ENCODE results near the gene DCLRE1A.
"Not testable (repeated sequence)": the region's sequence is repeated elsewhere in the genome, so short reads cannot be mapped to it uniquely, and the experiment has no call there.

Gene DCLRE1A

GRCh38 chr10:113856563-113856962 is 2.7 kb upstream of the DCLRE1A start:
- Histone ChIP-seq H3K4me3 (ENCODE audit: low read length) (peak overlapping the region; percentile 98), H3K9ac (ENCODE audit: low read length) (no peak overlapping the region), H3K27me3 (ENCODE audit: control insufficient read depth, insufficient read depth, low read length) (no peaks in the 10 kb centered on the region)

GRCh38 chr10:113854761-113855588 is 1.1 kb upstream of the DCLRE1A start:
- Histone ChIP-seq H3K9ac (ENCODE audit: low read length) (peak overlapping the region; percentile 89), H3K36me3 (ENCODE audit: control insufficient read depth, low read depth, low read length) (peaks cover 18% of the 10 kb centered on the region), H3K27ac (ENCODE audit: low read length) (peak overlapping the region; percentile 89), H3K4me3 (ENCODE audit: low read length) (peak overlapping the region; percentile 98), H3K4me1 (ENCODE audit: control insufficient read depth, low read depth, low read length) (peaks cover 15% of the 10 kb centered on the region), H3K9me3 (ENCODE audit: control insufficient read depth, low read depth, low read length) (no peaks in the 10 kb centered on the region), H3K27me3 (ENCODE audit: control insufficient read depth, insufficient read depth, low read length) (no peaks in the 10 kb centered on the region)

More at GRCh38 chr10:113856563-113856962, 2.7 kb upstream of the DCLRE1A start:
- H3K36me3 ChIP-seq (ENCODE audit: control insufficient read depth, low read depth, low read length) = peaks cover 32% of the 10 kb centered on the region
- H3K9me3 ChIP-seq (ENCODE audit: control insufficient read depth, low read depth, low read length) = no peaks in the 10 kb centered on the region
- peaks cover 15% of the 10 kb centered on the region for H3K4me1 ChIP-seq (ENCODE audit: control insufficient read depth, low read depth, low read length)
- H3K27ac ChIP-seq (ENCODE audit: low read length) = no peak overlapping the region

GRCh38 chr10:113853578-113854012 is 287 bp downstream of the DCLRE1A start:
- Histone ChIP-seq H3K27me3 (ENCODE audit: control insufficient read depth, insufficient read depth, low read length) (no peaks in the 10 kb centered on the region), H3K27ac (ENCODE audit: low read length) (peak overlapping the region; percentile 2), H3K4me1 (ENCODE audit: control insufficient read depth, low read depth, low read length) (peaks cover 15% of the 10 kb centered on the region), H3K36me3 (ENCODE audit: control insufficient read depth, low read depth, low read length) (peaks cover 6% of the 10 kb centered on the region), H3K4me3 (ENCODE audit: low read length) (peak overlapping the region; percentile 98), H3K9me3 (ENCODE audit: control insufficient read depth, low read depth, low read length) (no peaks in the 10 kb centered on the region), H3K9ac (ENCODE audit: low read length) (peak overlapping the region; percentile 89)

- no peak overlapping the region for H3K27ac ChIP-seq (ENCODE audit: low read length)
- H3K4me3 ChIP-seq (ENCODE audit: low read length) = no peak overlapping the region
- H3K4me1 ChIP-seq (ENCODE audit: control insufficient read depth, low read depth, low read length) = peaks cover 12% of the 10 kb centered on the region
- H3K9me3 ChIP-seq (ENCODE audit: control insufficient read depth, low read depth, low read length) = no peaks in the 10 kb centered on the region
- no peak overlapping the region for H3K9ac ChIP-seq (ENCODE audit: low read length)
- peaks cover 12% of the 10 kb centered on the region for H3K36me3 ChIP-seq (ENCODE audit: control insufficient read depth, low read depth, low read length)
- H3K27me3 ChIP-seq (ENCODE audit: control insufficient read depth, insufficient read depth, low read length) = no peaks in the 10 kb centered on the region
These were observed 3.9 kb downstream of the DCLRE1A start for GRCh38 chr10:113849946-113850345.

GRCh38 chr10:113849140-113849803 is 4.6 kb downstream of the DCLRE1A start:
- no peak overlapping the region for H3K4me3 ChIP-seq (ENCODE audit: low read length)
- no peaks in the 10 kb centered on the region for H3K9me3 ChIP-seq (ENCODE audit: control insufficient read depth, low read depth, low read length)
- no peak overlapping the region for H3K9ac ChIP-seq (ENCODE audit: low read length)
- peaks cover 12% of the 10 kb centered on the region for H3K36me3 ChIP-seq (ENCODE audit: control insufficient read depth, low read depth, low read length)
- H3K27ac ChIP-seq (ENCODE audit: low read length) = no peak overlapping the region
- H3K27me3 ChIP-seq (ENCODE audit: control insufficient read depth, insufficient read depth, low read length) = no peaks in the 10 kb centered on the region
- peaks cover 12% of the 10 kb centered on the region for H3K4me1 ChIP-seq (ENCODE audit: control insufficient read depth, low read depth, low read length)

- Histone ChIP-seq H3K9me3 (ENCODE audit: control insufficient read depth, low read depth, low read length) (no peaks in the 10 kb centered on the region), H3K4me3 (ENCODE audit: low read length) (no peak overlapping the region), H3K27me3 (ENCODE audit: control insufficient read depth, insufficient read depth, low read length) (no peaks in the 10 kb centered on the region), H3K27ac (ENCODE audit: low read length) (no peak overlapping the region), H3K4me1 (ENCODE audit: control insufficient read depth, low read depth, low read length) (no peaks in the 10 kb centered on the region), H3K36me3 (ENCODE audit: control insufficient read depth, low read depth, low read length) (peaks cover 24% of the 10 kb centered on the region), H3K9ac (ENCODE audit: low read length) (no peak overlapping the region)
These were observed 7.8 kb downstream of the DCLRE1A start for GRCh38 chr10:113846036-113846435.

GRCh38 chr10:113843972-113844485 is 9.9 kb downstream of the DCLRE1A start:
- Histone ChIP-seq H3K9me3 (ENCODE audit: control insufficient read depth, low read depth, low read length) (no peaks in the 10 kb centered on the region), H3K4me1 (ENCODE audit: control insufficient read depth, low read depth, low read length) (no peaks in the 10 kb centered on the region), H3K27me3 (ENCODE audit: control insufficient read depth, insufficient read depth, low read length) (no peaks in the 10 kb centered on the region), H3K27ac (ENCODE audit: low read length) (no peak overlapping the region), H3K9ac (ENCODE audit: low read length) (no peak overlapping the region), H3K4me3 (ENCODE audit: low read length) (no peak overlapping the region), H3K36me3 (ENCODE audit: control insufficient read depth, low read depth, low read length) (peaks cover 28% of the 10 kb centered on the region)

- Histone ChIP-seq H3K27me3 (ENCODE audit: control insufficient read depth, insufficient read depth, low read length) (no peaks in the 10 kb centered on the region), H3K4me3 (ENCODE audit: low read length) (no peak overlapping the region), H3K9ac (ENCODE audit: low read length) (no peak overlapping the region), H3K27ac (ENCODE audit: low read length) (no peak overlapping the region), H3K4me1 (ENCODE audit: control insufficient read depth, low read depth, low read length) (no peaks in the 10 kb centered on the region), H3K36me3 (ENCODE audit: control insufficient read depth, low read depth, low read length) (peaks cover 31% of the 10 kb centered on the region), H3K9me3 (ENCODE audit: control insufficient read depth, low read depth, low read length) (no peaks in the 10 kb centered on the region)
These were observed 11.7 kb downstream of the DCLRE1A start for GRCh38 chr10:113842171-113842570.

- not testable (repeated sequence) for H3K4me1 ChIP-seq (ENCODE audit: control insufficient read depth, low read depth, low read length); H3K9me3 ChIP-seq (ENCODE audit: control insufficient read depth, low read depth, low read length)
These were observed 25.3 kb downstream of the DCLRE1A start for GRCh38 chr10:113828567-113828966.

GRCh38 chr10:113825791-113826190 is 28.1 kb downstream of the DCLRE1A start:
- H3K9ac ChIP-seq (ENCODE audit: low read length) = no peak overlapping the region
- H3K4me1 ChIP-seq (ENCODE audit: control insufficient read depth, low read depth, low read length) = peaks cover 13% of the 10 kb centered on the region
- no peaks in the 10 kb centered on the region for H3K36me3 ChIP-seq (ENCODE audit: control insufficient read depth, low read depth, low read length)
- no peaks in the 10 kb centered on the region for H3K27me3 ChIP-seq (ENCODE audit: control insufficient read depth, insufficient read depth, low read length)
- no peak overlapping the region for H3K4me3 ChIP-seq (ENCODE audit: low read length)
- H3K27ac ChIP-seq (ENCODE audit: low read length) = no peak overlapping the region
- no peaks in the 10 kb centered on the region for H3K9me3 ChIP-seq (ENCODE audit: control insufficient read depth, low read depth, low read length)

More at GRCh38 chr10:113828567-113828966, 25.3 kb downstream of the DCLRE1A start:
- H3K27me3 ChIP-seq (ENCODE audit: control insufficient read depth, insufficient read depth, low read length); H3K27ac ChIP-seq (ENCODE audit: low read length); H3K4me3 ChIP-seq (ENCODE audit: low read length); H3K9ac ChIP-seq (ENCODE audit: low read length); H3K36me3 ChIP-seq (ENCODE audit: control insufficient read depth, low read depth, low read length): not testable (repeated sequence)

GRCh38 chr10:113823389-113823788 is 30.5 kb downstream of the DCLRE1A start:
- no peak overlapping the region for H3K9ac ChIP-seq (ENCODE audit: low read length)
- no peak overlapping the region for H3K27ac ChIP-seq (ENCODE audit: low read length)
- H3K9me3 ChIP-seq (ENCODE audit: control insufficient read depth, low read depth, low read length) = no peaks in the 10 kb centered on the region
- H3K36me3 ChIP-seq (ENCODE audit: control insufficient read depth, low read depth, low read length) = no peaks in the 10 kb centered on the region
- H3K27me3 ChIP-seq (ENCODE audit: control insufficient read depth, insufficient read depth, low read length) = no peaks in the 10 kb centered on the region
- peaks cover 17% of the 10 kb centered on the region for H3K4me1 ChIP-seq (ENCODE audit: control insufficient read depth, low read depth, low read length)
- no peak overlapping the region for H3K4me3 ChIP-seq (ENCODE audit: low read length)

Data from iPS-18a (cell line).